ENCODE data around the gene HERC2.

DNA sequence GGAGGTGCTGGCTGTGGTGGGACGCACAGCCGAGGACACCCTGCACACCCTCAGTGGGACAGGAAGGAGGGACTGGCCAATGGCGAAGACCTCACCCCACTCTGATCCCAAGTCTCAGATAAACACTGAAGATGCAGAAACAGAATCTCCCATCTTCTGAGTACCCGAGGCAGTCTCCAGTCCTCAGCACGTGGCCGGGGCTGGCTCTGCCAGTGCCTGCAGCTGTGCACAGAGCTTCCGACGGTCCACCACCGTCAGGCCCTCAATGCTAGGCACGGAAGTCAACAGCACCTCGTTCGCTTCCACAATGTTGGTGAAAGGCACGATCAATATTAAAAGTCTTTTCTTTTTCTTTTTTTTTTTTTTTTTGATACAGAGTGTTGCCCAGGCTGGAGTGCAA, 206.1 kb downstream of the HERC2 start:
- TF ChIP-seq, protein P1, sequence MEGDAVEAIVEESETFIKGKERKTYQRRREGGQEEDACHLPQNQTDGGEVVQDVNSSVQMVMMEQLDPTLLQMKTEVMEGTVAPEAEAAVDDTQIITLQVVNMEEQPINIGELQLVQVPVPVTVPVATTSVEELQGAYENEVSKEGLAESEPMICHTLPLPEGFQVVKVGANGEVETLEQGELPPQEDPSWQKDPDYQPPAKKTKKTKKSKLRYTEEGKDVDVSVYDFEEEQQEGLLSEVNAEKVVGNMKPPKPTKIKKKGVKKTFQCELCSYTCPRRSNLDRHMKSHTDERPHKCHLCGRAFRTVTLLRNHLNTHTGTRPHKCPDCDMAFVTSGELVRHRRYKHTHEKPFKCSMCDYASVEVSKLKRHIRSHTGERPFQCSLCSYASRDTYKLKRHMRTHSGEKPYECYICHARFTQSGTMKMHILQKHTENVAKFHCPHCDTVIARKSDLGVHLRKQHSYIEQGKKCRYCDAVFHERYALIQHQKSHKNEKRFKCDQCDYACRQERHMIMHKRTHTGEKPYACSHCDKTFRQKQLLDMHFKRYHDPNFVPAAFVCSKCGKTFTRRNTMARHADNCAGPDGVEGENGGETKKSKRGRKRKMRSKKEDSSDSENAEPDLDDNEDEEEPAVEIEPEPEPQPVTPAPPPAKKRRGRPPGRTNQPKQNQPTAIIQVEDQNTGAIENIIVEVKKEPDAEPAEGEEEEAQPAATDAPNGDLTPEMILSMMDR (IDR thresholded peaks at IDR 0.05; ENCODE audit: insufficient read depth, low read length, poor library complexity, severe bottlenecking): no peak
- no peak for TF ChIP-seq EZH2phosphoT487 (conservative IDR thresholded peaks at IDR 0.05; ENCODE audit: low read length)
